ENCODE results near the gene SLC16A11. TPM values are rescaled to one million over a fixed set of nuclear protein-coding genes. Genes with fewer than 3 reads are reported as not detected.
A peak's percentile ranks its signal among the peaks of the same experiment; 100 is the strongest.
"Not testable (repeated sequence)": the region's sequence is repeated elsewhere in the genome, so short reads cannot be mapped to it uniquely, and the experiment has no call there.

Gene SLC16A11
- total and polyA plus RNA-seq, 2 donors from 2014 or later: 2.1 to 7.8 TPM

- intact Hi-C loops (cut with DNase I): no loop called here
- no peak overlapping the region for H3K27ac ChIP-seq (ENCODE audit: low read depth in 2 of 2, low read length in 2 of 2)
- no peak for TF ChIP-seq CTCF (IDR thresholded peaks at IDR 0.05; ENCODE audit: borderline replicate concordance, extremely low read depth, insufficient read depth)
- H3K27me3 ChIP-seq (ENCODE audit: control insufficient read depth, insufficient read depth, low read length): peaks cover 3% of the 10 kb centered on the region
- no peak overlapping the region for H3K9ac ChIP-seq (ENCODE audit: low read length in 3 of 3)
- H3K4me3 ChIP-seq (ENCODE audit: low read length in 3 of 3): no peak overlapping the region
- no peaks in the 10 kb centered on the region for H3K36me3 ChIP-seq (ENCODE audit: control insufficient read depth in 2 of 3, insufficient read depth in 3 of 3, low read length in 3 of 3)
- H3K9me3 ChIP-seq (ENCODE audit: control insufficient read depth in 2 of 3, insufficient read depth in 1 of 3, low read length in 3 of 3): no peaks in the 10 kb centered on the region
- no peak for DNase-seq
- FAIRE-seq: no peak
- peaks cover 3 to 10% (median 10%) of the 10 kb centered on the region in 3 donors for H3K4me1 ChIP-seq (ENCODE audit: control insufficient read depth in 2 of 3, insufficient read depth in 2 of 3, low read depth in 1 of 3, low read length in 3 of 3)
These were observed 5.1 kb upstream of the SLC16A11 start for GRCh38 chr17:7048968-7049367.

GRCh38 chr17:7047566-7047965 is 3.7 kb upstream of the SLC16A11 start:
- Histone ChIP-seq H3K9ac (ENCODE audit: low read length in 3 of 3) (no peak overlapping the region), H3K4me3 (ENCODE audit: low read length in 3 of 3) (no peak overlapping the region), H3K9me3 (ENCODE audit: control insufficient read depth in 2 of 3, insufficient read depth in 1 of 3, low read length in 3 of 3) (no peaks in the 10 kb centered on the region), H3K4me1 (ENCODE audit: control insufficient read depth in 2 of 3, insufficient read depth in 2 of 3, low read depth in 1 of 3, low read length in 3 of 3) (peaks cover 3 to 20% (median 10%) of the 10 kb centered on the region in 3 donors), H3K27me3 (ENCODE audit: control insufficient read depth, insufficient read depth, low read length) (peaks cover 7% of the 10 kb centered on the region), H3K36me3 (ENCODE audit: control insufficient read depth in 2 of 3, insufficient read depth in 3 of 3, low read length in 3 of 3) (no peaks in the 10 kb centered on the region), H3K27ac (ENCODE audit: low read depth in 2 of 2, low read length in 2 of 2) (no peak overlapping the region)
- no peak for DNase-seq
- no peak for FAIRE-seq
- intact Hi-C loops (cut with DNase I): no loop called here
- TF ChIP-seq CTCF (IDR thresholded peaks at IDR 0.05; ENCODE audit: borderline replicate concordance, extremely low read depth, insufficient read depth): no peak

- Histone ChIP-seq H3K4me3 (ENCODE audit: low read length in 3 of 3) (peak overlapping the region in 2 of 3 donors; percentile 34 to 40), H3K4me1 (ENCODE audit: control insufficient read depth in 2 of 3, insufficient read depth in 2 of 3, low read depth in 1 of 3, low read length in 3 of 3) (peaks cover 3 to 20% (median 10%) of the 10 kb centered on the region in 3 donors)
- H3K36me3 ChIP-seq (ENCODE audit: control insufficient read depth in 2 of 3, insufficient read depth in 3 of 3, low read length in 3 of 3); H3K27ac ChIP-seq (ENCODE audit: low read depth in 2 of 2, low read length in 2 of 2); H3K9me3 ChIP-seq (ENCODE audit: control insufficient read depth in 2 of 3, insufficient read depth in 1 of 3, low read length in 3 of 3); intact Hi-C loops (cut with DNase I); H3K27me3 ChIP-seq (ENCODE audit: control insufficient read depth, insufficient read depth, low read length); FAIRE-seq; H3K9ac ChIP-seq (ENCODE audit: low read length in 3 of 3): not testable (repeated sequence)
- peak in 2 of 5 donors; percentile 15 to 41 for DNase-seq
These were observed 3.0 kb upstream of the SLC16A11 start for GRCh38 chr17:7046725-7047397.

- no peak for FAIRE-seq
- peak overlapping the region in 1 of 2 donors; percentile 51 for H3K27ac ChIP-seq (ENCODE audit: low read depth in 2 of 2, low read length in 2 of 2)
- H3K9me3 ChIP-seq (ENCODE audit: control insufficient read depth in 2 of 3, insufficient read depth in 1 of 3, low read length in 3 of 3): no peaks in the 10 kb centered on the region
- H3K4me3 ChIP-seq (ENCODE audit: low read length in 3 of 3): peak overlapping the region; percentile 25 to 40 (median 35)
- intact Hi-C loops (cut with DNase I): no loop called here
- peak; percentile 64 to 92 (median 76) for DNase-seq
- peaks cover 3 to 20% (median 10%) of the 10 kb centered on the region in 3 donors for H3K4me1 ChIP-seq (ENCODE audit: control insufficient read depth in 2 of 3, insufficient read depth in 2 of 3, low read depth in 1 of 3, low read length in 3 of 3)
- H3K9ac ChIP-seq (ENCODE audit: low read length in 3 of 3): peak overlapping the region in 1 of 3 donors; percentile 36
- H3K36me3 ChIP-seq (ENCODE audit: control insufficient read depth in 2 of 3, insufficient read depth in 3 of 3, low read length in 3 of 3): no peaks in the 10 kb centered on the region
- H3K27me3 ChIP-seq (ENCODE audit: control insufficient read depth, insufficient read depth, low read length): peaks cover 7% of the 10 kb centered on the region
- no peak for TF ChIP-seq CTCF (IDR thresholded peaks at IDR 0.05; ENCODE audit: borderline replicate concordance, extremely low read depth, insufficient read depth)
These were observed 2.3 kb upstream of the SLC16A11 start for GRCh38 chr17:7046127-7046724.
